PFSK-1 (cell line): ENCODE data around the gene FAM20A.

Source experiments
- REST ChIP-seq, 2 experiments: IDR thresholded peaks; 2 replicates each; pipeline versions ENCODE4 v1.6.1 to v1.8.0; 2011 to 2012; ENCODE audit warnings: low read depth in 2 of 2, low read length in 2 of 2, control low read depth in 1 of 2, inconsistent platforms in 1 of 2, mild to moderate bottlenecking in 1 of 2, moderate library complexity in 1 of 2; ENCODE audit not compliant: insufficient read depth in 1 of 2
- SIN3A ChIP-seq: IDR thresholded peaks from 2 replicates; pipeline ENCODE4 v1.6.1; 2012; ENCODE audit warnings: mild to moderate bottlenecking, low read length, moderate library complexity, borderline replicate concordance; ENCODE audit not compliant: insufficient read depth

GRCh38 chr17:68610554-68610953 is 9.4 kb upstream of the FAM20A start:
- TF ChIP-seq SIN3A (no peak), REST (IDR thresholded peaks at IDR 0.05; ENCODE audit: insufficient read depth in 1 of 2, low read depth in 2 of 2, low read length in 2 of 2) (no peak)
